Epidermal melanocyte (primary cell): Measurements from ENCODE around the gene PGA4.

Source experiments
- DNase-seq: peaks from one replicate; pipeline ENCODE4 v3.0.0; 2011; ENCODE audit warnings: low spot score; ENCODE audit not compliant: insufficient read length

PGA4 gene

DNA sequence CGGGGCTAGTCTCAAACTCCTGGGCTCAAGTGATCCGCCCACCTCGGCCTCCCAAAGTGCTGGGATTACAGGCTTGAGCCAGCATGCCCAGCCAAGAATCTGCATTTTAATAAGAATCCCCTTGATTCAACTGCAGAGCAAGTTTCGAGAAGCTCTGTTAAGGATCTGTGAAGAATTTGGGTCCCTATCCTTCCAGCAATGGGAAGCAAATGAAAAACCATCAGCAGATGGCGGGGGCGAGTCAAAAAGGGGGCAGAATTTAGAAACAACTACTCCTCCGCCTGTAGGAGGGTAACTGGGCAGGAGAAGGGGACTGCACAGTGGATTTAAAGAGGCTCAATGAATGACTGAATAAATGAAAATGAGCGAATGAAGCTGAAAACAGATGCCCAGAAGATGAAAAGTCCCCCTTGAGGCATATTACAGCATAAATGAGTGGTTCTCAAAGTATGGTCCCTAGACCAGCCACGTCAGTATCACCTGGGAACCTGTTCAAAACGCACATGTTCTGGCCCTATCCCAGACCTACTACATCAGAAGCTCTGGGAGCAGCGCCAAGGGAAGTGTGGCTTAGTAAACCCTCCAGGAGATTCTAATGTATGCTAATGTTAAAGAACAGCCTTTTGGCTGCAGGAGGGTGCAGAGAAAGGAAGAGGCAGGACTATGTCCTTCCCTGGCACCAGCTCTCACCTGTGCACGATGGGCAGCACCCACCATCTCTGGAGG is 58.0 kb downstream of the PGA4 start:
- DNase-seq: no peak

DNA sequence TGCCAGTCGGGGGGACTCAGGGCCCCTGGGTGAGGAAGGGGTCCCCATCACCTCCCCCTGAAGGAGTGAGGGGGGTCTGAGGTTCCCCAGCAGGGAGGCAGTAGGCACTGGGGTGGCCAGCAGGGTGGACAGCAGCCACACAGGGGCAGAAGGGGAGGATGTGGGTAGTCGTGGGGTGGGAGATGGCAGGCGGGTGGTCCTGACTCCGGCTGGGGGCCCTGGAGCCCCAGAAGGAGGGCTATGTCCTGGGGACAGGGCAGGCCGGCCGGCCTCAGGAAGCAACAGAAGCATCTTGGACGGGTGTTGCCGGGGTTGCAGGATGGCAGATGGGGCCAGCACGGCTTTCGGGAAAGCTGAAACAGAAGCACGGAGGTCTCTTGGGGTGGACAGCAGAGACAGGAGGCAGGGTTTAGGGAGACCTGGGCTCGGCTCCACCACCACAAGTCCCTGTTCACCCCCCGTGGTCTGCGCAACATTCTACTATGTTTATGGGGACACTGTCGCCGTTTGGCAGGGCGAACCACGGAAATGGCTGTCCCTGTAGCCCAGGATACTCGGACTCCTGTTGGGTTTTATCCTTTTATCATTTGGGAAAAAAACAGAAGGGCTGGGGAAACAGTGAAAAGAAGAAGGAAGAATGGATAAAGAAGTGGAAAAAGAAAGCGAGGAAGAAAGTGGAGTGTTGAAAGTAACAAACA is 58.9 kb downstream of the PGA4 start:
- DNase-seq: no peak
